Measurements from ENCODE around the gene UBQLN4.
A peak's percentile ranks its signal among the peaks of the same experiment; 100 is the strongest.

Gene UBQLN4

GRCh38 chr1:156009404-156009803 lies 44.2 kb downstream of the UBQLN4 start:
- DNase-seq, result no peak

- no peak for DNase-seq
Observed at GRCh38 chr1:156006666-156007376, 46.8 kb downstream of the UBQLN4 start.

GRCh38 chr1:156004843-156005584 lies 48.6 kb downstream of the UBQLN4 start:
- DNase-seq, result no peak

- DNase-seq, result no peak
Observed at GRCh38 chr1:156003923-156004188, 49.7 kb downstream of the UBQLN4 start.

- DNase-seq, result no peak
Observed at GRCh38 chr1:156002188-156002911, 51.2 kb downstream of the UBQLN4 start.

DNA sequence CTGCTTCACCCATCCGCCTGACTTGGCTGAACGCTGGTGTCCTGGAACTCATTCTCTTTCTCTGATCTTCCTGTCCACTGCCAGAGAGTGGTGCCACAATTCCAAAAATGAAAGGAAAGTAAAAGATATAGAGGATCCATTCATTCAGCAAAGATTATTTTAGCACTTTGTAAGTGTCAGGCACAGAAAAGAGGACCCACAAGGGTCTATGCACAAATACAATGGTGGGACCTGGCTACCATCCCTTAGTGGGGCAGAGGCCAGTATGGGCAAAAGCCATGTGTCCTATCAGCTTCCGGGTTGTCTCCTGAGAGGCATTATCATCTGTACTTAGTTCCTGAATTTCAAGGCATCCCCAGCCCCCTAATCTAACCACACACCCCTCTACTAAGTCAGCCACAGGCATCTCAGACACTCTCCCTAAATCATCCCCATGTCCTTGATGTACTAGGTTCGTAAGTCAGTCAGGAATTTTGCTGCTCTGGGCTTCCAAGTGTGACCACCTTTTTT lies 51.9 kb downstream of the UBQLN4 start:
- DNase-seq, result no peak

DNA sequence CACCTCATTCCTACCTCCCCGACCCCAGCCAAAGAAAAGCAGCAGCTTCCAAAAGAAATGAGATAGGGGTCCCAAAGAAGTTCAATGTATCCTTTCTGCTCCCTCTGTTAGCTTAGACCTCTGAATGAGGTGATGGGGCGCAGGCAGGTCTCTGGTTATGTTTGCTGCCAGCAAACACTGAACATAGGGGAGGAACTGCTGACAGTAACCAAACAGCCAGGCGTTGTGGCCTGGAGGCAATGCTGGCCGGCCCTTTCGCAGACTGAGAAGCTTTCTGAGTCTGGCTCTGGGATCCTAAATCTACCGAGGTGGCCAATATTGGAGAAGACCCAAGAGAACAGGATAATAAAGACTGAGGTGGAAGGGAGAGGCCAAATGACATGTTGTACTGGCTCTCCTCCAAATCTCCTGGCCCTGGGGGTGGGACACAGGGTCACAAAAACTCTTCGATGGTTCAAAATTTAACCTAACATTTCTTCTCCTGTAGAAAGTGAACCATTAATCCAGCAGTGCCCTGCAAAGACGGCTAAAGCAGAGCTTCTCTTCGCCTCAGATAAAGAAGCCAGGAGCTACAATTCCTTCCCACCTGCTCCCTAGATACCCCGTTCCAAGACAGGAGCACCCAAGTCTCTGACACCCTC lies 52.5 kb downstream of the UBQLN4 start:
- no peak for DNase-seq

DNA sequence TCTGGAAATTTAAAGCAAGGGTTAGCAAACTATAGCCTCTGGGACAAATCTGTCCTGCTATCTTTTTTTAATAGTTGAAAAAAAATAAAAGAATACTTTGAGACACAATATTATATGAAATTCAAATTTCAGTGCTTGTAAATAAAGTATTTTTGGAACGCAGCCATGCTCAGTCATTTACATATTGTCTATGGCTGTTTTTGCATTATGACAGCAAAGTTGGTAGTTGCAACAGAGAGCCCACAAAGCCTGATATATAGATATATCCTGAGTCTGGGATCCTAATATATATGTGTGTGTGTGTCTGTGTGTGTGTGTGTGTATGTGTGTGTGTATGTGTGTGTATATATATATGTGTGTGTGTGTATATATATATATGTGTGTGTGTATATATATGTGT lies 53.6 kb downstream of the UBQLN4 start:
- no peak for DNase-seq

DNA sequence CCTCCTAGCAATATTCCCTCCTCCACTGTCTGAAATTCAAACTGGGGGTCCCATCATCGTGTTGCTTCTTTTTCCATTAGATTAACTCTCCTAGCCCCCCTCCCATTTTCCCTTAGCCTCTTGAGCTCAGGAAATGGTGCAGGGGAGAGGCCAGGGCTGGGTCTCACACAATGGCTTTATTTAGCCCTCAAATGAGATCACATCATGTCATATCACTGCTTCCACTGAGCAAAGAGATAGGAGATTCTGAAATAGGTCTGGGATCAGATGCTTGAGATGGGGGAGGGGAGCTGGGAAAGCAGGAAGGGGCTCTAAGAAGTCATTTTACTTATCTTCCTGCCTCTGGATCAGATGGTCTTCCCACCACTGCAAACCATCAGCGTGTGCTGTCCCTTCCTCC lies 57.4 kb downstream of the UBQLN4 start:
- no peak for DNase-seq

- no peak for DNase-seq
Observed at GRCh38 chr1:155993595-155993994, 60.0 kb downstream of the UBQLN4 start.

DNA sequence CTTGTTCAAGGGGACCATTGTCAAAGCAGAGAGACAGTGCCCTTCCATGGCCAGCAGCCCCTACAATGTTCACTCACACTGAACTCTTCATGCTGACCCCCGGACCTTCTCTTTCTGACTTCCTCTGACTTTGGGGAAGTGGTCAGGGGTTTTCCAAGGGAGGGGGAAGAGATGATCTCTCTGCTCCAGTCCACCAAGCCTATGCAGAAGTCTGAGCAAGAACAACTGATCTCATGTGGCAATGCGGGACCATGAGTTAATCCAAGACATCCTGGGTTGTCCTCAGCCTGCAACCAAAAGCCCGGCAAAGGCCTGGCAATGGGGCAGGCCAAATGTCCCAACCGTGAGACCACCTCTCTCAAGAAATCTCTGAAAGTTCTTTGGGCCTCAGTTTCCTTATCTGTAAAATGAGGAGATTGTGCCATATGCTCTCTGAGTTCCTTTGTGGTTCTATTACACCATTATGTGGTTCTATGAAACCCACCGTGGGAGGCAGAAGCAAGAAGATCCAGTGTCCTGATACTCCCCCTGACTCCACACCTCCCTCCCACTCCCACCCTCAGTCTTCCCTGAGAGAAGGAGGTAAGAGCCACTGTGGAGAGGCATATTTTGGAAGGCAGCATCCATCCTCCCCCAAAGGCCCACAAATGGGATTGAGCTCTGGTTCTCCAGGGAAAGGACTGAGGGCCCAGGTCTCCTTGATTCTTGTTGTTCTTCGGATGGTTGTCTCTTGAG lies 63.4 kb downstream of the UBQLN4 start:
- no peak for DNase-seq

DNA sequence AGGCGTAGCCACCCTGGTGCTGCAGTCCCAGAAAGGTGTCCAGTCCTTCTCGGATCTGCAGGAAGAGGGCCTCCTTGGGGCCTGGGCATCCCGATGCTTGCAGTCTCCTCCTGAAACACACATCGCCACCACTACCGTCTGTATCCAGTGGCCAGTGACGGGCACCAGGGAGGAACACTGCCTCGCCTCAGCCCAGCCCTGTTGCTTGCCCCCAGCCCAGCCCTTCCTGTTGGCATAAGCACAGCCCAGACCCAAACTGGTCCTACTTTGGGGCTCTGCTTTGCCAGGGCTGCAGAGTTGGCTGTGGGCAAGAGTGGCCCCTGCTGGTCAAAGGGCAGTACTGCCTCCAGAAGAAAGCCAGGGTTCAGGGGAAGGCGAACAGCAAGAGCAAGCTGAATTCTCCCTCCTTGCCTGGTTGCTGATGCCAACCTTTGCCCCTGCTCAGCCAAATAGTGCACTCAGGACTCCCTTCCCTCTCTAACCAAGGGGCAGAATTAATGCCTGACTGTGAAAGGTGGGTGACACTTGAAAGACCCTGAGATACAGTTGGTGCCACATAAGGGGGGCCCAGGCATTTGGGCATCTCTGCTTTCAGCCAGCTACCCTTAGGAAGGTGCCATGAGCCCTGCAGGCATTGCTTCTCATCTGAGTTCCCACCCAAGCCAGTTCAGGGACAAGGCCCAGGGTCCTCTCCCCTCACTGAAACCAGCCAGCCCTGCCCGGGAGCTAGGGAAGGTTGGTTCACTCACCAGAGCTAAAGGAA lies 64.2 kb downstream of the UBQLN4 start:
- DNase-seq, result peak; percentile 53

Measured in NCI-H1092 treated with DMSO at 0.1 percent for 48 hours (cell line).